GM23338 (cell line): ENCODE results near the gene RSRC1.
"Not testable (repeated sequence)": the region's sequence is repeated elsewhere in the genome, so short reads cannot be mapped to it uniquely, and the experiment has no call there.

Source experiments
- EZH2 ChIP-seq: fragments of 200-600 bp; sonication (generic); IDR thresholded peaks from one replicate; pipeline ENCODE4 v1.8.0; 2017; ENCODE audit warnings: antibody characterized with exemption, mild to moderate bottlenecking, low read depth; ENCODE audit not compliant: unreplicated experiment
- TF ChIP-seq, protein P1 (sequence below), 2 experiments: fragments of 200-600 bp in 1 of 2; sonication (generic) in 1 of 2; conservative IDR thresholded peaks; 2 replicates each; pipeline versions ENCODE4 v1.5.1 to v1.6.1; 2016 to 2017; ENCODE audit warnings: antibody characterized with exemption in 2 of 2, low read depth in 2 of 2, mild to moderate bottlenecking in 2 of 2, moderate library complexity in 1 of 2

- TF ChIP-seq EZH2, result not testable (repeated sequence)
- TF ChIP-seq, protein P1, sequence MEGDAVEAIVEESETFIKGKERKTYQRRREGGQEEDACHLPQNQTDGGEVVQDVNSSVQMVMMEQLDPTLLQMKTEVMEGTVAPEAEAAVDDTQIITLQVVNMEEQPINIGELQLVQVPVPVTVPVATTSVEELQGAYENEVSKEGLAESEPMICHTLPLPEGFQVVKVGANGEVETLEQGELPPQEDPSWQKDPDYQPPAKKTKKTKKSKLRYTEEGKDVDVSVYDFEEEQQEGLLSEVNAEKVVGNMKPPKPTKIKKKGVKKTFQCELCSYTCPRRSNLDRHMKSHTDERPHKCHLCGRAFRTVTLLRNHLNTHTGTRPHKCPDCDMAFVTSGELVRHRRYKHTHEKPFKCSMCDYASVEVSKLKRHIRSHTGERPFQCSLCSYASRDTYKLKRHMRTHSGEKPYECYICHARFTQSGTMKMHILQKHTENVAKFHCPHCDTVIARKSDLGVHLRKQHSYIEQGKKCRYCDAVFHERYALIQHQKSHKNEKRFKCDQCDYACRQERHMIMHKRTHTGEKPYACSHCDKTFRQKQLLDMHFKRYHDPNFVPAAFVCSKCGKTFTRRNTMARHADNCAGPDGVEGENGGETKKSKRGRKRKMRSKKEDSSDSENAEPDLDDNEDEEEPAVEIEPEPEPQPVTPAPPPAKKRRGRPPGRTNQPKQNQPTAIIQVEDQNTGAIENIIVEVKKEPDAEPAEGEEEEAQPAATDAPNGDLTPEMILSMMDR (conservative IDR thresholded peaks at IDR 0.05; ENCODE audit: low read depth in 2 of 2), result not testable (repeated sequence)
These were observed 406.8 kb downstream of the RSRC1 start for GRCh38 chr3:158516729-158517128.
